ENCODE measurements around the gene TSPO2. TPM values are rescaled to one million over a fixed set of nuclear protein-coding genes. Genes with fewer than 3 reads are reported as not detected.

TSPO2 gene
- polyA plus RNA-seq, 1 donor (not counting 4 experiments of a cell fraction or from before 2014, with no cell fraction given): not detected

GRCh38 chr6:41032830-41033229 lies 9.4 kb upstream of the TSPO2 start:
- Histone ChIP-seq H2AFZ (ENCODE audit: control insufficient read depth, low read length) (no peak overlapping the region), H3K9ac (ENCODE audit: control insufficient read depth, extremely low read depth, insufficient read depth, low read length) (no peak overlapping the region), H3K4me1 (ENCODE audit: control insufficient read depth, extremely low read depth, insufficient read depth, low read length) (peaks cover 34% of the 10 kb centered on the region), H4K20me1 (ENCODE audit: control insufficient read depth, extremely low read depth, insufficient read depth, low read length) (no peaks in the 10 kb centered on the region), H3K4me3 (ENCODE audit: control insufficient read depth in 2 of 3, extremely low read depth in 1 of 3, insufficient read depth in 2 of 3, low read depth in 1 of 3, low read length in 3 of 3) (no peak overlapping the region), H3K9me3 (ENCODE audit: control insufficient read depth, low read depth, low read length) (no peaks in the 10 kb centered on the region), H3K79me2 (ENCODE audit: control insufficient read depth, insufficient read depth, low read length) (no peaks in the 10 kb centered on the region), H3K27me3 (ENCODE audit: control insufficient read depth, extremely low read depth, insufficient read depth, low read length) (no peaks in the 10 kb centered on the region), H3K36me3 (ENCODE audit: control insufficient read depth in 2 of 2, extremely low read depth in 1 of 2, insufficient read depth in 2 of 2, low read length in 2 of 2) (no peaks in the 10 kb centered on the region), H3K27ac (ENCODE audit: control insufficient read depth, insufficient read depth, low read length) (no peak overlapping the region), H3K4me2 (ENCODE audit: control insufficient read depth, extremely low read depth, insufficient read depth, low read depth, low read length) (no peak overlapping the region), H3K9me1 (ENCODE audit: control insufficient read depth, extremely low read depth, insufficient read depth, low read length) (no peaks in the 10 kb centered on the region)
- dilution Hi-C loops (cut with MboI; ENCODE audit: extremely low pct_ligation_motif_present, low sequenced_read_pairs): no loop called here
- DNase-seq (ENCODE audit: low read depth, low spot score) (no peak), FAIRE-seq (no peak)
- TF ChIP-seq, protein P1, sequence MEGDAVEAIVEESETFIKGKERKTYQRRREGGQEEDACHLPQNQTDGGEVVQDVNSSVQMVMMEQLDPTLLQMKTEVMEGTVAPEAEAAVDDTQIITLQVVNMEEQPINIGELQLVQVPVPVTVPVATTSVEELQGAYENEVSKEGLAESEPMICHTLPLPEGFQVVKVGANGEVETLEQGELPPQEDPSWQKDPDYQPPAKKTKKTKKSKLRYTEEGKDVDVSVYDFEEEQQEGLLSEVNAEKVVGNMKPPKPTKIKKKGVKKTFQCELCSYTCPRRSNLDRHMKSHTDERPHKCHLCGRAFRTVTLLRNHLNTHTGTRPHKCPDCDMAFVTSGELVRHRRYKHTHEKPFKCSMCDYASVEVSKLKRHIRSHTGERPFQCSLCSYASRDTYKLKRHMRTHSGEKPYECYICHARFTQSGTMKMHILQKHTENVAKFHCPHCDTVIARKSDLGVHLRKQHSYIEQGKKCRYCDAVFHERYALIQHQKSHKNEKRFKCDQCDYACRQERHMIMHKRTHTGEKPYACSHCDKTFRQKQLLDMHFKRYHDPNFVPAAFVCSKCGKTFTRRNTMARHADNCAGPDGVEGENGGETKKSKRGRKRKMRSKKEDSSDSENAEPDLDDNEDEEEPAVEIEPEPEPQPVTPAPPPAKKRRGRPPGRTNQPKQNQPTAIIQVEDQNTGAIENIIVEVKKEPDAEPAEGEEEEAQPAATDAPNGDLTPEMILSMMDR (optimal IDR thresholded peaks at IDR 0.05 in 1 of 3, IDR thresholded peaks at IDR 0.05 in 1 of 3, conservative IDR thresholded peaks at IDR 0.05 in 1 of 3; ENCODE audit: extremely low read depth in 1 of 3, insufficient read depth in 2 of 3, low read length in 3 of 3): no peak
- no peak for TF ChIP-seq EZH2 (IDR thresholded peaks at IDR 0.05; ENCODE audit: low read length)

DNA sequence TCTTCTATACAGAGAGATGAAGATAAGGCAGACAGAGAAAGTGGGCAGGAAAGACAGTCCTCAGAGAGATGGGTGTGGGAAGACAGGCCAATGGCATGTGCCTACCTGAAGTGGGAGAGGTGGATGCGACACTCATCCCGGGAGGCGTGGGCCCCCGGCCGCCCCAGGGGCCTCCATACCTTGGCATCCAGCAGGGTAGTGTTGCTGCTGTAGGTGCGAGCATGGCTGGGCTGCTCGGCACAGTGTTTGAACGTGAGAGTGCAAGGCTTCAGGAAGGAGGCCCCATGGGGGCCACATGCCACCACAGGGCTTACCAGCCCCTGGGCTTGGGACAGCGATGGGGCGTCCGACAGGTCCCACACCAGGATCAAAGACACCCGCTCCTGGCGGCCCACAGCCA lies 8.5 kb upstream of the TSPO2 start:
- H3K4me3 ChIP-seq (ENCODE audit: control insufficient read depth in 2 of 3, extremely low read depth in 1 of 3, insufficient read depth in 2 of 3, low read depth in 1 of 3, low read length in 3 of 3): no peak overlapping the region
- no peaks in the 10 kb centered on the region for H3K27me3 ChIP-seq (ENCODE audit: control insufficient read depth, extremely low read depth, insufficient read depth, low read length)
- no peak overlapping the region for H2AFZ ChIP-seq (ENCODE audit: control insufficient read depth, low read length)
- no peak overlapping the region for H3K27ac ChIP-seq (ENCODE audit: control insufficient read depth, insufficient read depth, low read length)
- FAIRE-seq (no peak), DNase-seq (ENCODE audit: low read depth, low spot score) (no peak)
- H3K4me1 ChIP-seq (ENCODE audit: control insufficient read depth, extremely low read depth, insufficient read depth, low read length): peaks cover 25% of the 10 kb centered on the region
- no peak overlapping the region for H3K4me2 ChIP-seq (ENCODE audit: control insufficient read depth, extremely low read depth, insufficient read depth, low read depth, low read length)
- TF ChIP-seq EZH2 (IDR thresholded peaks at IDR 0.05; ENCODE audit: low read length): no peak
- TF ChIP-seq, protein P1 (optimal IDR thresholded peaks at IDR 0.05 in 1 of 3, IDR thresholded peaks at IDR 0.05 in 1 of 3, conservative IDR thresholded peaks at IDR 0.05 in 1 of 3; ENCODE audit: extremely low read depth in 1 of 3, insufficient read depth in 2 of 3, low read length in 3 of 3): no peak
- no peaks in the 10 kb centered on the region for H3K9me3 ChIP-seq (ENCODE audit: control insufficient read depth, low read depth, low read length)
- H4K20me1 ChIP-seq (ENCODE audit: control insufficient read depth, extremely low read depth, insufficient read depth, low read length): no peaks in the 10 kb centered on the region
- dilution Hi-C loops (cut with MboI; ENCODE audit: extremely low pct_ligation_motif_present, low sequenced_read_pairs): no loop called here
- H3K79me2 ChIP-seq (ENCODE audit: control insufficient read depth, insufficient read depth, low read length): no peaks in the 10 kb centered on the region
- no peaks in the 10 kb centered on the region for H3K36me3 ChIP-seq (ENCODE audit: control insufficient read depth in 2 of 2, extremely low read depth in 1 of 2, insufficient read depth in 2 of 2, low read length in 2 of 2)
- no peak overlapping the region for H3K9ac ChIP-seq (ENCODE audit: control insufficient read depth, extremely low read depth, insufficient read depth, low read length)
- H3K9me1 ChIP-seq (ENCODE audit: control insufficient read depth, extremely low read depth, insufficient read depth, low read length): no peaks in the 10 kb centered on the region

All from keratinocyte (primary cell).